Pancreas (tissue), 10 donors: ENCODE data around the gene CCL8. TPM values are rescaled to one million over a fixed set of nuclear protein-coding genes. Genes with fewer than 3 reads are reported as not detected.
"Not testable (repeated sequence)": the region's sequence is repeated elsewhere in the genome, so short reads cannot be mapped to it uniquely, and the experiment has no call there.

Experiments used
- ATAC-seq, 4 donors: fragments of 200-7000 bp; cut with Tn5 transposase; one replicate each; pipeline versions ENCODE4 v1.8.0 to v1.9.1; 2020; ENCODE audit warnings: mild to moderate bottlenecking in 4 of 4, moderate library complexity in 4 of 4
- DNase-seq, 6 donors: peaks; one replicate each; pipeline ENCODE4 v3.0.0-alpha.2; 2020
- FAIRE-seq: peaks from 2 replicates; lab custom pipeline; 2012; peaks lifted over from hg19 to GRCh38; lab: Jason Lieb, UNC
- H3K27ac ChIP-seq, 4 donors: fragments of 200-600 bp; sonication (generic); 1 replicate in 3 of 4; 2 replicates in 1 of 4; pipeline versions ENCODE4 v1.5.0 to v1.8.0; 2020
- H3K27me3 ChIP-seq, 4 donors: fragments of 200-600 bp; one replicate each; pipeline ENCODE4 v1.8.0; 2021
- H3K36me3 ChIP-seq, 3 donors: fragments of 200-600 bp; sonication (generic) in 1 of 3; one replicate each; pipeline versions ENCODE4 v1.5.0 to v1.8.0; 2020 to 2021
- H3K4me1 ChIP-seq, 3 donors: fragments of 200-600 bp; one replicate each; pipeline ENCODE4 v1.8.0; 2021
- H3K4me3 ChIP-seq, 4 donors: fragments of 200-600 bp; sonication (generic) in 2 of 4; one replicate each; pipeline versions ENCODE4 v1.5.0 to v1.8.0; 2020 to 2021
- H3K9me3 ChIP-seq, 4 donors: fragments of 200-600 bp; one replicate each; pipeline ENCODE4 v1.8.0; 2021
- WGBS, 2 donors: extraction: QIAGEN DNeasy Blood & Tissue Kit; methylation state at CpG; one replicate each; pipeline ENCODE4 v1.1.7; 2013; 5-methylcytosine and 5-hydroxymethylcytosine counted together
- intact Hi-C, 3 donors: fragments of 100-400 bp; cut with DNase I; formaldehyde crosslinking; loops; one replicate each; pipeline versions ENCODE4 v1.11.1 to v1.14.2; 2022
- polyA plus RNA-seq, 2 donors: library from polyadenylated mRNA; stranded (reverse); fragments of 200-250 nt; gene quantifications; one replicate each; pipeline ENCODE4 v1.2.3, GENCODE V29; 2013
- total RNA-seq, 6 donors: library from RNA; stranded (reverse); fragmentation: NEBNext Ultra II Directional in 4 of 6; extraction: Animal tissue kit (Norgen Biotek cat#: 25700) in 4 of 6; gene quantifications; one replicate each; pipeline versions ENCODE4 v1.2.1 to v1.2.4, GENCODE V29; 2021 to 2023
- TF ChIP-seq, protein P1 (sequence below), 4 donors: fragments of 200-600 bp; sonication (generic) in 3 of 4; IDR thresholded peaks; one replicate each; pipeline versions ENCODE4 v1.5.0 to v1.8.0; 2021; ENCODE audit warnings: antibody characterized with exemption in 4 of 4
- donor health status: healthy with polysubstance abuse.
- donor health status: DM: no; HTN: no; CAD: no; lungs with moderate emphysema.
- donor health status: DM: no; HTN: no; CAD: no.
- donor health status: control.
- donor health status: control.
- donor health status: Bipolar disorder and iron deficiency.
- donor health status: DM: yes; HTN: yes; CAD: no.
- donor health status: DM: no; HTN: no; CAD: no.
- donor health status: DM: no; HTN: no; CAD: no.
- donor health status: DM: yes; HTN: yes; CAD: no.

The CCL8 gene
- total and polyA plus RNA-seq, 8 donors: 0.12 to 0.46 (median 0.22) TPM; not detected in 5

DNA sequence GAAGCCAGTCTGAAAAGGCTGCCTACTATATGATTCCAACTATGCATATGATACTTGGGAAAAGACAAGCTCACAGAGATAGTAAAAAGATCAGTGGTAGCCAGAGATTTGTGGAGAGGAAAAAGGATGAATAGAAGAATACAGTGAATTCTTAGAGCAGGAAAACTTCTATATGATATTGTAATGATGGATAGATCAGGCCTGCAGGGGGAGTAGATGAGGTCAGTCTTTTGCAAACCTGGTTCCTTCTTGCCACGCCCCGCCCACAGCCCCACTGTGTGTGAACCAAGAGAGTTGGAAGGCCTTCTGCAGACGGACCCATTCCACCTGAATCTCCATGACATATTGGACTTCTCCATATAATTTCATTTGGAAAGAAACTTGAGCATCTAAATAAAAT lies 761 bp upstream of the CCL8 start:
- FAIRE-seq: no peak

DNA sequence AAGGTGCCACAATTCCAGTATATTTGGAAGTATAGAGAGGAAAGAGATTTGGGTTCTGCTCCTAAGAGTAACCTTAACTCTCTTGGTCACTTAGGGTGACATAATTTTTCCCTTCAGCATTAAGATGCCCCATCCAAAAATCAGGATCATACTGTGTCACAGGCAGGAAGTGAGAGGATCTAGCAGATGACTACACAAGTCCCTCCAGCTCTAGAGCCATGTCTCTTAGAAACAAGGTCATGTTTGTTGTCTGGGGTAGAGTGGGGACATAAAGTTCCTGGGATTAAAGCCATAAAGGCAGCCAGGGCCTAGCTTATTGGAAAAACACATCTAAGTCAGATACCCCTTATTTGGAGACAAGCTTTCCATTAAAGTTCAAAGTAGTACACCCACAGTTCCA lies 2.7 kb downstream of the CCL8 start:
- Histone ChIP-seq H3K9me3 (no peaks in the 10 kb centered on the region), H3K4me3 (no peak overlapping the region), H3K36me3 (no peaks in the 10 kb centered on the region), H3K27me3 (no peaks in the 10 kb centered on the region), H3K4me1 (no peaks in the 10 kb centered on the region), H3K27ac (no peak overlapping the region)
- no peak for DNase-seq
- ATAC-seq: no peak
- TF ChIP-seq, protein P1, sequence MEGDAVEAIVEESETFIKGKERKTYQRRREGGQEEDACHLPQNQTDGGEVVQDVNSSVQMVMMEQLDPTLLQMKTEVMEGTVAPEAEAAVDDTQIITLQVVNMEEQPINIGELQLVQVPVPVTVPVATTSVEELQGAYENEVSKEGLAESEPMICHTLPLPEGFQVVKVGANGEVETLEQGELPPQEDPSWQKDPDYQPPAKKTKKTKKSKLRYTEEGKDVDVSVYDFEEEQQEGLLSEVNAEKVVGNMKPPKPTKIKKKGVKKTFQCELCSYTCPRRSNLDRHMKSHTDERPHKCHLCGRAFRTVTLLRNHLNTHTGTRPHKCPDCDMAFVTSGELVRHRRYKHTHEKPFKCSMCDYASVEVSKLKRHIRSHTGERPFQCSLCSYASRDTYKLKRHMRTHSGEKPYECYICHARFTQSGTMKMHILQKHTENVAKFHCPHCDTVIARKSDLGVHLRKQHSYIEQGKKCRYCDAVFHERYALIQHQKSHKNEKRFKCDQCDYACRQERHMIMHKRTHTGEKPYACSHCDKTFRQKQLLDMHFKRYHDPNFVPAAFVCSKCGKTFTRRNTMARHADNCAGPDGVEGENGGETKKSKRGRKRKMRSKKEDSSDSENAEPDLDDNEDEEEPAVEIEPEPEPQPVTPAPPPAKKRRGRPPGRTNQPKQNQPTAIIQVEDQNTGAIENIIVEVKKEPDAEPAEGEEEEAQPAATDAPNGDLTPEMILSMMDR (IDR thresholded peaks at IDR 0.05): no peak
- FAIRE-seq: no peak
- intact Hi-C loops: no loop called here

More for the DNA sequence above, 761 bp upstream of the CCL8 start:
- Histone ChIP-seq H3K9me3 (no peaks in the 10 kb centered on the region), H3K27me3 (peaks cover 0 to 9% (median 0%) of the 10 kb centered on the region in 4 donors), H3K4me1 (no peaks in the 10 kb centered on the region), H3K4me3 (no peak overlapping the region), H3K36me3 (no peaks in the 10 kb centered on the region), H3K27ac (no peak overlapping the region)
- WGBS, 2 donors: 57 to 68% methylated on average over 3 of the region's 3 CpGs
- DNase-seq: no peak
- intact Hi-C loops: no loop called here
- TF ChIP-seq, protein P1 (IDR thresholded peaks at IDR 0.05): no peak
- peak in 1 of 4 donors; percentile 21 for ATAC-seq

DNA sequence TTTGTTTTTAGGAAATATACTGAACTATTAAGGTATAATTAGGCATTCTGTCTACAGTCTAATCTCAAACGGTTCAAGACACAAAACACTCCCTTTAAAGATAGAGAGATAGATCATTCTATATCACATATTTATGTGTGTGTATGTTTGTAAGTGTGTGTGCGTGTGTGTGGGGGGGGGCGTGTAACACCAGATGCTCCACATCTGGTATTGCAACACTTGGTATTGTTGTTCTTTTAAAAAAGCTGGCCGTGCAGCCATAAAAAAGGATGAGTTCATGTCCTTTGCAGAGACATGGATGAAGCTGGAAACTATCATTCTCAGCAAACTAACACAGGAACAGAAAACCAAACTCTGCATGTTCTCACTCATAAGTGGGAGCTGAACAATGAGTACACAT lies 8.3 kb downstream of the CCL8 start:
- H3K27me3 ChIP-seq, H3K4me1 ChIP-seq, H3K4me3 ChIP-seq, intact Hi-C loops, FAIRE-seq, ATAC-seq, H3K36me3 ChIP-seq, H3K9me3 ChIP-seq, DNase-seq, H3K27ac ChIP-seq: not testable (repeated sequence)
- 47 to 53% methylated on average over 4 of the region's 4 CpGs for WGBS, 2 donors

DNA sequence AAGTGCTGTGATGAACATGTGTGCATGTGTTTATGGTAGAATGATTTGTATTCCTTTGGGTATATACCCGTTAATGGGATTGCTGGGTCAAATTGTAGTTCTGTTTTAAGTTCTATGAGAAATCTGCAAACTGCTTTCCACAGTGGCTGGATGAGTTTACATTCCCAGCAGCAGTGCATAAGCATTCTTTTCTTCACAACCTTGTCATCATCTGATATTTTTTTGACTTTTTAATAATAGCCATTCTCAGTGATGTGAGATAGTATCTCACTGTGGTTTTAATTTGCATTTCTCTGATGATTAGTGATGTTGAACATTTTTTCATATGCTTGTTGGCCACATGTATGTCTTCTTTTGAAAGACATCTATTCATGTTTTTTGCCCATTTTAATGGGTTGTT lies 18.5 kb downstream of the CCL8 start:
- Histone ChIP-seq H3K4me3 (no peak overlapping the region), H3K27me3 (peaks cover 0 to 18% (median 0%) of the 10 kb centered on the region in 4 donors), H3K36me3 (no peaks in the 10 kb centered on the region), H3K27ac (no peak overlapping the region), H3K4me1 (no peaks in the 10 kb centered on the region), H3K9me3 (no peaks in the 10 kb centered on the region)
- TF ChIP-seq, protein P1 (IDR thresholded peaks at IDR 0.05): no peak
- no peak for FAIRE-seq
- 43 to 46% methylated on average over 1 of the region's 1 CpG for WGBS, 2 donors
- no peak for ATAC-seq
- intact Hi-C loops: no loop called here
- DNase-seq: no peak

- H3K27ac ChIP-seq: no peak overlapping the region
- FAIRE-seq: peak; percentile 56
- TF ChIP-seq, protein P1 (IDR thresholded peaks at IDR 0.05): no peak
- no peaks in the 10 kb centered on the region for H3K36me3 ChIP-seq
- H3K4me3 ChIP-seq: no peak overlapping the region
- H3K27me3 ChIP-seq: peaks cover 0 to 21% (median 0%) of the 10 kb centered on the region in 4 donors
- no peak for ATAC-seq
- no peaks in the 10 kb centered on the region for H3K9me3 ChIP-seq
- 66 to 77% methylated on average over 3 of the region's 3 CpGs for whole genome bisulfite sequencing, 2 donors
- DNase-seq: no peak
- H3K4me1 ChIP-seq: no peaks in the 10 kb centered on the region
- intact Hi-C loops: no loop called here
Observed at GRCh38 chr17:34339138-34339770, 20.0 kb downstream of the CCL8 start.
